Thoracic aorta (tissue), 2 donors: ENCODE measurements around the gene NATD1. TPM values are rescaled to one million over a fixed set of nuclear protein-coding genes. Genes with fewer than 3 reads are reported as not detected.

ENCODE experiments used
- ATAC-seq: fragments of 150-250 bp; one replicate; pipeline ENCODE4 v1.8.0; 2017; ENCODE audit warnings: low read depth; ENCODE audit not compliant: insufficient number of reproducible peaks, low FRiP score
- DNase-seq: peaks from one replicate; pipeline ENCODE4 v3.0.0-alpha.2; 2020; ENCODE audit warnings: low spot score
- H3K27ac ChIP-seq, 2 donors: fragments of 200-600 bp; sonication (generic); 1 replicate in 1 of 2; 2 replicates in 1 of 2; pipeline ENCODE4 v1.5.1; 2016; ENCODE audit warnings: mild to moderate bottlenecking in 2 of 2, moderate library complexity in 2 of 2
- H3K27me3 ChIP-seq: fragments of 200-600 bp; sonication (generic); replicated peaks from 2 replicates; pipeline ENCODE4 v1.6.0; 2016; ENCODE audit warnings: mild to moderate bottlenecking; ENCODE audit not compliant: insufficient read depth
- H3K36me3 ChIP-seq: fragments of 200-600 bp; sonication (generic); one replicate; pipeline ENCODE4 v1.5.1; 2016
- H3K4me1 ChIP-seq, 2 donors: fragments of 200-600 bp; sonication (generic); 1 replicate in 1 of 2; 2 replicates in 1 of 2; pipeline versions ENCODE4 v1.5.1 to v1.6.0; 2016; ENCODE audit warnings: low read depth in 2 of 2, mild to moderate bottlenecking in 1 of 2; ENCODE audit not compliant: control insufficient read depth in 1 of 2
- H3K4me3 ChIP-seq: fragments of 200-600 bp; sonication (generic); 2 replicates; pipeline ENCODE4 v1.5.1; 2016; ENCODE audit warnings: mild to moderate bottlenecking
- H3K9me3 ChIP-seq: fragments of 200-600 bp; sonication (generic); 2 replicates; pipeline ENCODE4 v1.5.1; 2016
- total RNA-seq, 2 donors: library from RNA; depleted of rRNA; stranded (reverse); fragments of >200 nt; gene quantifications; one replicate each; pipeline versions ENCODE4 v1.1.0 to v1.2.3, GENCODE V29; 2016
- TF ChIP-seq, protein P1 (sequence below): fragments of 200-600 bp; sonication (generic); IDR thresholded peaks from one replicate; pipeline ENCODE4 v1.5.1; 2019; ENCODE audit warnings: antibody characterized with exemption

Gene NATD1
- total RNA-seq, 2 donors from 2014 or later, result 8.4 to 9.7 TPM

DNA sequence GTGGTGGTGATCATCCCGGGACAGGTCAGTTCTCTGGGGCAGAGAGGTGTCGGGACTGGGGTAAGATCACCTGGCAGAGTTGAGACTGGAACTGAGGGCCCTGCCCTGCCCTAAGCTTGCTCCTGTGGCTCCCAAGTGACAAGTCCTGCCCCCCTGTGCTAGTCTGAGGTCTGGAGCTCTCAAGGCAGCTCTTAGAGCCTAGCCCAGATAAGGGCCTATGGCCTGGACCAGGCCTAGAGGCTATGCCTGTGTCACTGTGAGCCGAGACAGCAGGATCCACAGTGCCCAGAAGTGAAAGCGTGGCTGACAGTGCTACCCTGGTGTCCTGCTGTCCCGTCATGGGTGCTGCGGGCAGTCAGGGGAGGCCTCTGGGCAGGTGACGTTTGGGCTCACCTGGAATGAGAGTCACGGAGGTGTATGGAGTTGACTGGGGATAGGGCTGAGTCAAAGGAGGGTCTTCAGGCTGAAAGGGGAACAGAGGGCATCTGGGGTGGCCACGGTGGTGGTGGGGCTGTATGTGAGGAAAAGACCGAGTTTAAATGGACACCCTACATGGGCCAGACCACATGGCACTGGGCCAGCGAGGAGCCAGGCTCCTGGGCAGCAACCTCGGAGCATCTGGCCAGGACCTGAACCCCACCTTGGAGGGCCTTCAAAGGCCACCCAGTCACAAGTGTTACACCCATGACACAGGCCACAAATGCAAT lies 5.5 kb downstream of the NATD1 start:
- H3K4me1 ChIP-seq, result peaks cover 20 to 36% of the 10 kb centered on the region in 2 donors
- H3K27ac ChIP-seq, result no peak overlapping the region
- no peak overlapping the region for H3K4me3 ChIP-seq

DNA sequence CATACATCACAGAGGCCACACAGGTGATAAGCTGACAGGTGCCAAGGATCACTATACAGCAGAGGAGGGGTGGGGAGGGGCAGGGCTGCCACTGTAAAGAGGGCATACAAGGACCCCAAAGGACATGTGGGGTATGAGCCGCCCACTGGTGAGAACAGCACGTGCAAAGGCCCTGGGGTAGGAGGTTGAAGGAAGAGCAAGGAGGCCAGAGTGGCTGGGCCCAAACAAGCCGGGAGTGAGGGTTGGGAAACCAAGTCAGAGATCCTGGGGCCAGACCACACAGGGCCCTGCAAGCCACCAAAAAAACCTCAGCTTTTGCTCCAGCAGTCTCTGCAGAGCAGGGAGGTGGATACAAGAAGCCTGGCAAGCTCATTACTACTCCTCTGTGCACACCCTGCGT lies 6.5 kb downstream of the NATD1 start:
- Histone ChIP-seq H3K27me3 (no peaks in the 10 kb centered on the region), H3K27ac (no peak overlapping the region), H3K4me3 (no peak overlapping the region), H3K36me3 (no peaks in the 10 kb centered on the region), H3K4me1 (peaks cover 13 to 27% of the 10 kb centered on the region in 2 donors), H3K9me3 (no peaks in the 10 kb centered on the region)
- DNase-seq, result no peak
- ATAC-seq, result no peak
- TF ChIP-seq, protein P1, sequence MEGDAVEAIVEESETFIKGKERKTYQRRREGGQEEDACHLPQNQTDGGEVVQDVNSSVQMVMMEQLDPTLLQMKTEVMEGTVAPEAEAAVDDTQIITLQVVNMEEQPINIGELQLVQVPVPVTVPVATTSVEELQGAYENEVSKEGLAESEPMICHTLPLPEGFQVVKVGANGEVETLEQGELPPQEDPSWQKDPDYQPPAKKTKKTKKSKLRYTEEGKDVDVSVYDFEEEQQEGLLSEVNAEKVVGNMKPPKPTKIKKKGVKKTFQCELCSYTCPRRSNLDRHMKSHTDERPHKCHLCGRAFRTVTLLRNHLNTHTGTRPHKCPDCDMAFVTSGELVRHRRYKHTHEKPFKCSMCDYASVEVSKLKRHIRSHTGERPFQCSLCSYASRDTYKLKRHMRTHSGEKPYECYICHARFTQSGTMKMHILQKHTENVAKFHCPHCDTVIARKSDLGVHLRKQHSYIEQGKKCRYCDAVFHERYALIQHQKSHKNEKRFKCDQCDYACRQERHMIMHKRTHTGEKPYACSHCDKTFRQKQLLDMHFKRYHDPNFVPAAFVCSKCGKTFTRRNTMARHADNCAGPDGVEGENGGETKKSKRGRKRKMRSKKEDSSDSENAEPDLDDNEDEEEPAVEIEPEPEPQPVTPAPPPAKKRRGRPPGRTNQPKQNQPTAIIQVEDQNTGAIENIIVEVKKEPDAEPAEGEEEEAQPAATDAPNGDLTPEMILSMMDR, result no peak

More for the DNA sequence above, 5.5 kb downstream of the NATD1 start:
- TF ChIP-seq, protein P1, result no peak
- no peaks in the 10 kb centered on the region for H3K36me3 ChIP-seq
- no peak for DNase-seq
- no peaks in the 10 kb centered on the region for H3K27me3 ChIP-seq
- ATAC-seq, result no peak
- H3K9me3 ChIP-seq, result no peaks in the 10 kb centered on the region

DNA sequence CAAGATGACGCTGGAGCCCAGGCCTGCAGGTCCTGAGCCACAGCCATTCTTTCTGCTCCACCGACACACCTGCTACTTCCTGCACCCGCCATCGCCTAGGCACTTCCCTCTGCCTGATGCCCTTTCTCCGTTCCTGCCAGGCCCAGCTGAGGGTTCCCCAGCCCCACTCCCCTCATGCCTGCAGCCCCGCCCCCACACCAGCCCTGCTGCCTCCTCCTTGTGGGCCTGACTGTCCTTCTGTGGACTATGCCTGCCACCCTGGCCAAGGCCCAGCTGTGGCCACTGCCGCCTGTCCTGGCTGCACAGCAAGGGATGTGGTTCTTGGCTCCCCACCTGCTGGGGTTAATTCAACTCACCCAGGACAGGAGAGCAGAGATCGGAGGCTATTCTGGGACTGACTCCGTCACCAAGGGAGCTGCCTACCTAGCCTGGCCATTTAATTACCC lies 7.5 kb downstream of the NATD1 start:
- Histone ChIP-seq H3K4me3 (no peak overlapping the region), H3K27ac (no peak overlapping the region), H3K36me3 (no peaks in the 10 kb centered on the region), H3K4me1 (peaks cover 7 to 17% of the 10 kb centered on the region in 2 donors), H3K27me3 (no peaks in the 10 kb centered on the region), H3K9me3 (no peaks in the 10 kb centered on the region)
- DNase-seq (no peak), ATAC-seq (no peak)
- TF ChIP-seq, protein P1, result no peak

DNA sequence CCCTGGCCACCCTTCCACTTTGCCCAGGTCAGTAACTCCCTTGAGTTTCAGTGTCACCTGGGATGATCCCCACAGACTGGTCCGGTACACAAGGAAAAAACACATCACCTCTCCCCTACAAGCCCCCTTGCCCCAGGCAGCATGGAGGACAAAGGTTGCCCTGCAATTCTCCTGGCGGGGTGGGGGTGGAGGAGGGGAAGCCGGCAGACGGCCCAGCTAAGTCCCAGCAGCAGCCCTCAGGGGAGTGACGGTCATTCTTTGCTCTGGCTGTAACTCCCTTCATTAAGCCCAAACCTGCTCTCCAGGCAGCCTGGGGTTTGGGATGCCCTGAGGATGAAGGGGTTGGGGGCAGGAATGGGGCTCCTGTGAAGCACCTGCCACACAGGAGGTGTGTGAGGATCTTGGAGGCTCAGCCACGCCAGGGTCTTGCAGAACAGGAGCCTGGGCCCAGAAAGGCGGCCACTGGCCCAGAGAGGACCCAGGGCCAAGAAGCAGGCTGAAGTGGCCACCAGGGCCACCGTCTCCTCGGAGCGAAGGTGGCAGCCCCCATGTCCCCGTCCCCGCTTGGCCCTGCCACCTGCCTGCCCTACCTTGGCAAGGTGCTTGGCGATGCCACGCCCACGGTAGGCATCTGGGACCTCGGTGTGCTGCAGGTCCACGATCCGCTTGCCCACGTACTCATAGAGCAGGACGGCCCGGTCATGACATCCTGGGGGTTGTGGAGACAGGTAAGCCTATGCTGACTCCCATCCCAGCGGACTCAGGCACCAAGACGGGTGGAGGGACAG lies 9.5 kb downstream of the NATD1 start:
- Histone ChIP-seq H3K36me3 (no peaks in the 10 kb centered on the region), H3K27me3 (no peaks in the 10 kb centered on the region), H3K27ac (no peak overlapping the region), H3K4me1 (peaks cover 7 to 8% of the 10 kb centered on the region in 2 donors), H3K9me3 (no peaks in the 10 kb centered on the region), H3K4me3 (no peak overlapping the region)
- no peak for DNase-seq
- no peak for ATAC-seq
- TF ChIP-seq, protein P1, result no peak

DNA sequence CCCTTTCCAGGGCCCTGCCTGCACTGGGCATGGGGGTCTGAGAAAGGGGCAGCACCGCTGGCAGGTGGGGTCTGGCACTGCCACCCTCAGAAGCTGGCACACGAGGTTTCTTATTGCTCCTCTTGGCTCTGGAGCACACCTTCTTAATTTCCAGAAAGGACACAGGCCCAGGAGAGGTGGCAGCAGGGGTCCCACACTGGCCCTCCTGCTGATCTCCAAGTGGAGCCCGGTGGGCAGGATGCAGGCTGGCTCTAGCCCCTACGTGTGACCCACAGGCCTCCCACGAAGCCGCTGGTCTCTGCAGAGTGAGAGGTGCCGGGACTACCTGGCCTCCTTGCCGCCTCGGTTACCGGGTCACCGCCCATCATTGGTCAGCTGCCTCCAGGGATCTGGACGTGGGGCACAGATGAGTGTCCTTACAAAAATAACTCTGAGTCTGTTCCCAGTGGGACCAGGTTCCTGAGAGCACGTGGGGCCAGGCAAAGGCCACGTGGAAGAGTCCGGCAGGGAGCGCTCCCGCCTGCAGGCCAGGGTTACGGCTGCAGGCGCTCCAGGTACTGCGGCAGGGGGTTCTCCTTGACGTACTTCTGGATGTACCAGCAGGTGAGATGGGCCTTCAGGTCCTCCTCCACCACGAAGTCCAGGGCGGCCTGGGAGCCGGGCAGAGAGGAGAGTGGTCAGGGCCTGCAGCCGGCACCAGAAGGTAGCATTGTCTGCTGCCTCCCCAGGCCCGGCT lies 10.3 kb downstream of the NATD1 start:
- TF ChIP-seq, protein P1, result no peak
- no peak for ATAC-seq
- H3K4me3 ChIP-seq, result no peak overlapping the region
- DNase-seq, result no peak
- H3K27me3 ChIP-seq, result no peaks in the 10 kb centered on the region
- no peaks in the 10 kb centered on the region for H3K36me3 ChIP-seq
- H3K4me1 ChIP-seq, result peaks cover 7 to 8% of the 10 kb centered on the region in 2 donors
- H3K9me3 ChIP-seq, result no peaks in the 10 kb centered on the region
- H3K27ac ChIP-seq, result no peak overlapping the region
